ENCODE data around the gene LILRA2.
A peak's percentile ranks its signal among the peaks of the same experiment; 100 is the strongest.
"Not testable (repeated sequence)": the region's sequence is repeated elsewhere in the genome, so short reads cannot be mapped to it uniquely, and the experiment has no call there.

Gene LILRA2

GRCh38 chr19:54573330-54573872 lies at the start of gene LILRA2:
LILRA2 (plus strand) TSS chr19:54573790; CDS start chr19:54573879, 89 bp downstream.
- DNase-seq: peak in 1 of 58 donors; percentile 3

- DNase-seq: no peak
These were observed 48.0 kb upstream of the LILRA2 start for GRCh38 chr19:54525636-54526035.

- DNase-seq: no peak
These were observed 46.6 kb upstream of the LILRA2 start for GRCh38 chr19:54526972-54527371.

- no peak for DNase-seq
These were observed 42.7 kb upstream of the LILRA2 start for GRCh38 chr19:54530866-54531265.

GRCh38 chr19:54532528-54532927 lies 41.1 kb upstream of the LILRA2 start:
- DNase-seq: peak in 1 of 58 donors; percentile 3

- no peak for DNase-seq
These were observed 40.1 kb upstream of the LILRA2 start for GRCh38 chr19:54533476-54533875.

GRCh38 chr19:54534156-54534555 lies 39.4 kb upstream of the LILRA2 start:
- no peak for DNase-seq

- DNase-seq: no peak
These were observed 38.0 kb upstream of the LILRA2 start for GRCh38 chr19:54535601-54536000.

GRCh38 chr19:54536956-54537355 lies 36.6 kb upstream of the LILRA2 start:
- DNase-seq: no peak

- DNase-seq: no peak
These were observed 31.9 kb upstream of the LILRA2 start for GRCh38 chr19:54541712-54542111.

GRCh38 chr19:54548806-54549205 lies 24.8 kb upstream of the LILRA2 start:
- DNase-seq: no peak

- DNase-seq: no peak
These were observed 24.4 kb upstream of the LILRA2 start for GRCh38 chr19:54549224-54549623.

GRCh38 chr19:54551293-54551692 lies 22.3 kb upstream of the LILRA2 start:
- DNase-seq: no peak

GRCh38 chr19:54551950-54552912 lies 21.4 kb upstream of the LILRA2 start:
- peak in 15 of 58 donors; percentile 5 to 22 (median 11) for DNase-seq

- no peak for DNase-seq
These were observed 20.7 kb upstream of the LILRA2 start for GRCh38 chr19:54552913-54553310.

- DNase-seq: no peak
These were observed 19.6 kb upstream of the LILRA2 start for GRCh38 chr19:54554006-54554405.

GRCh38 chr19:54554896-54555295 lies 18.7 kb upstream of the LILRA2 start:
- no peak for DNase-seq

GRCh38 chr19:54556194-54556593 lies 17.4 kb upstream of the LILRA2 start:
- no peak for DNase-seq

GRCh38 chr19:54558339-54558738 lies 15.3 kb upstream of the LILRA2 start:
- no peak for DNase-seq

- no peak for DNase-seq
These were observed 12.7 kb upstream of the LILRA2 start for GRCh38 chr19:54560881-54561385.

- no peak for DNase-seq
These were observed 11.8 kb upstream of the LILRA2 start for GRCh38 chr19:54561840-54562239.

- not testable (repeated sequence) for DNase-seq
These were observed 10.4 kb upstream of the LILRA2 start for GRCh38 chr19:54563206-54563605.

- no peak for DNase-seq
These were observed 3.3 kb upstream of the LILRA2 start for GRCh38 chr19:54570316-54570715.

All from anterior cingulate cortex (tissue), 58 donors.